ENCODE data around the gene MYCN.

The MYCN gene

DNA sequence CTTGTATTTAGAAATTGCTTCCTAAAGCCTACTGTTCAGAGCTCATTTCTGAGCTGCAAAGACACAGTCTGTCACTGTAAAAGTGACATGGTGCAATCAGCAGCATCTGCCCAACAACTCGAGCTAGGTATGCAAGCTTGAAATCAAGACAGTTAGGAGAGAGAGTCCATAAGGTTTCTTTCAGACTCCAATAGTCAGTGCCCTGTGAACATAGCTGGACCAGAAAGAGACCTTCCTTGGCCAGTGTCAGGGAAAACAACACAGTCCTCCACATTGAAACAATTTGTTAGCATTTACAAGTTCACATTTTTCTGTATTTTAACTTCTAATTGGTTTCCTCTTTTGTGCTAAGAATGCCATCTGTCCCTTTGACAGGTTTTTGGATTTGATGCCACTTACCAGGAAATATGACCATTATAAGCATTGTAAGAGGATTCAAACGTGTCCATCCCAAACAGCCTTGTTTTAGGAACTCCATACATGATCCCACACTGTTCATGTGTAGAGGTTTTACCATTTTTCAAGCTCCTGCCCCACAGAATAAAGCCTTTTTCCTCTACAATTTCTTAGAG is 8.9 kb upstream of the MYCN start:
- no peak for TF ChIP-seq POLR2A (IDR thresholded peaks at IDR 0.05; ENCODE audit: low read depth, low read length)
- FAIRE-seq (no peak), DNase-seq (ENCODE audit: insufficient read length, low spot score) (no peak)

- FAIRE-seq (no peak), DNase-seq (ENCODE audit: insufficient read length, low spot score) (no peak)
- TF ChIP-seq POLR2A (IDR thresholded peaks at IDR 0.05; ENCODE audit: low read depth, low read length): no peak
These were observed 8.4 kb upstream of the MYCN start for GRCh38 chr2:15931950-15932349.

GRCh38 chr2:15932394-15933183 is 7.8 kb upstream of the MYCN start:
- DNase-seq (ENCODE audit: insufficient read length, low spot score) (no peak), FAIRE-seq (no peak)
- TF ChIP-seq POLR2A (IDR thresholded peaks at IDR 0.05; ENCODE audit: low read depth, low read length): no peak

- no peak for TF ChIP-seq POLR2A (IDR thresholded peaks at IDR 0.05; ENCODE audit: low read depth, low read length)
- no peak for DNase-seq (ENCODE audit: insufficient read length, low spot score)
- FAIRE-seq: no peak
These were observed 7.0 kb upstream of the MYCN start for GRCh38 chr2:15933184-15933845.

DNA sequence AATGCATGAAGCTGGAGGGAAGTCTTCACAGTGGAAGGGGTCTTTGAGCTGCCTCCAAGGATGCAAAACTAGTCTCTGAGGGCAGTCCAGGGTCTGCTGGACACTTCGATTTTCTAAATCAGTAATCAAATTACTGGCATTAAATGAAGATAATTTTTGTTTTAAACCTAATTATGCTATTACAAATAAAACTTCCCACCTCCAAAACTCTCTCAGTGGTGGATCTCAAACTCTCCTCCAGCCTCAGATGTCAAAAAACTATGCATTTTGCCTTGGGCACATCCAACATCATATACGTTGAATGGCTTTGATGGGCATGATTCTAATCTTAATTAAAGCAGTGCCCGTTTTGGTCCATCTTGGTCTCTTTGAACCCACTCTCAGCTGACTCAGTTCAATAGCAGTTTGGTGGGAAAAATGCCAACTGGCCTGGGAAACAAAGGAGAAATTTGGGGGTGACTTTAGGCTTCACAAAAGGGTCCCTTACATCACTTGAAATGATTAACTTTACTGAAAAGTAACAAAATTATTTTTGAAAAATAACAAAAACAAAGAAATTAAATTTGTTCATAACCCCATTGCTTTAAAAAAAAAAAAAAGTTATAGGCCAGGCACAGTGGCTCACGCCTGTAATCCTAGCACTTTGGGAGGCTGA is 5.9 kb upstream of the MYCN start:
- no peak for FAIRE-seq
- no peak for DNase-seq (ENCODE audit: insufficient read length, low spot score)
- no peak for TF ChIP-seq POLR2A (IDR thresholded peaks at IDR 0.05; ENCODE audit: low read depth, low read length)

DNA sequence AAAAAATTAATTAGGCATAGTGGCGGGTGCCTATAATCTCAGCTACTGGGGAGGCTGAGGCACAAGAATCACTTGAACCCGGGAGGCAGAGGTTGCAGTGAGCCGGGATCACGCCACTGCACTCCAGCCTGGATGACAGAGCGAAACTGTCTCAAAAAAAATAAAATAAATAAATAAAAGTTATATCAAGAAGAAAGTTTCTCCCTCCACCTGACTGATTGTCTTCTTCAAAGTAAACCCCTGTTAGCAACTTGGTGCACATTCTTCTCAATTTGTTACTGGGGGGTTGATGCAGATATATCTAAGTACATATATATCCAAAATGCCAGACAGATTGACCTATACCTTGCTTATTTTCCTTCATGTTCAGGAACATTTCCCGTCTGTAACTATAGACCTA is 5.2 kb upstream of the MYCN start:
- FAIRE-seq (no peak), DNase-seq (ENCODE audit: insufficient read length, low spot score) (no peak)
- TF ChIP-seq POLR2A (IDR thresholded peaks at IDR 0.05; ENCODE audit: low read depth, low read length): no peak

- FAIRE-seq (no peak), DNase-seq (ENCODE audit: insufficient read length, low spot score) (no peak)
- TF ChIP-seq POLR2A (IDR thresholded peaks at IDR 0.05; ENCODE audit: low read depth, low read length): no peak
These were observed 4.7 kb upstream of the MYCN start for GRCh38 chr2:15935675-15936074.

DNA sequence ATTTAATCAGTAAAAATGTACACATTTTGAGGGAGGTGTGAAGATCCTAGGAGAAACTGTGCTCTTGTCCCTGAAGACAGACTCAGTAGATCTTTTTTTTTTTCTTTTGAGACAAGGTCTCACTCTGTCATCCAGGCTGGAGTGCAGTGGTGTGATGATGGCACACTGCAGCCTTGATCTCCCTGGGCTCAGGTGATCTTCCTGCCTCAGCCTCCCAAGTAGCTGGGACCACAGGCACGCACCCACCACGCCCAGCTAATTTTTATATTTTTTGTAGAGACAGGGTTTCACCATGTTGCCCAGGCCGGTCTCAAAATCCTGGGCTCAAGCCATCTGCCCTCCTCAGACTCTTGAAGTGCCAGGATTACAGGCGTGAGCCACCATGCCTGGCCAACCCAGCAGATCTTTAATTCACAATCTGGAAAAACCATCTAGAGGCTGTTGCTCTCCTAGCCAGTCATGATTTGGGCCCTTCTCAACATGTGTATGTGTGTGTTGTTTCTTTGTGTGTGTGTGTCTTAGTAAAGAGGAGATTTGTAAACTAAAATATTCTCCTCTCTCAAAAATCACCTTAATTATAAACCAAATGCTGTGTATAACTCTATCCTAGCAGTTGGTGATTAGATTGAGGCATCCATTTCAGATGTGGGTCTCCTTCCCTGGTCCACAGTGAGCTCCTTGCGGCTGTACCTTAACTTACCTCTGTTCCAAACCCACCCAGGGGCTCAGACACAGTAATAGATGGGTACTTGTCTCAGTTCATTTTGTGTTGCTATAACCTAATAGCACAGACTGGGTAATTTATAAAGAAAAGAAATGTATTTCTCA is 3.9 kb upstream of the MYCN start:
- FAIRE-seq (no peak), DNase-seq (ENCODE audit: insufficient read length, low spot score) (no peak)
- no peak for TF ChIP-seq POLR2A (IDR thresholded peaks at IDR 0.05; ENCODE audit: low read depth, low read length)

- no peak for FAIRE-seq
These were observed 3.1 kb upstream of the MYCN start for GRCh38 chr2:15937105-15937881.

DNA sequence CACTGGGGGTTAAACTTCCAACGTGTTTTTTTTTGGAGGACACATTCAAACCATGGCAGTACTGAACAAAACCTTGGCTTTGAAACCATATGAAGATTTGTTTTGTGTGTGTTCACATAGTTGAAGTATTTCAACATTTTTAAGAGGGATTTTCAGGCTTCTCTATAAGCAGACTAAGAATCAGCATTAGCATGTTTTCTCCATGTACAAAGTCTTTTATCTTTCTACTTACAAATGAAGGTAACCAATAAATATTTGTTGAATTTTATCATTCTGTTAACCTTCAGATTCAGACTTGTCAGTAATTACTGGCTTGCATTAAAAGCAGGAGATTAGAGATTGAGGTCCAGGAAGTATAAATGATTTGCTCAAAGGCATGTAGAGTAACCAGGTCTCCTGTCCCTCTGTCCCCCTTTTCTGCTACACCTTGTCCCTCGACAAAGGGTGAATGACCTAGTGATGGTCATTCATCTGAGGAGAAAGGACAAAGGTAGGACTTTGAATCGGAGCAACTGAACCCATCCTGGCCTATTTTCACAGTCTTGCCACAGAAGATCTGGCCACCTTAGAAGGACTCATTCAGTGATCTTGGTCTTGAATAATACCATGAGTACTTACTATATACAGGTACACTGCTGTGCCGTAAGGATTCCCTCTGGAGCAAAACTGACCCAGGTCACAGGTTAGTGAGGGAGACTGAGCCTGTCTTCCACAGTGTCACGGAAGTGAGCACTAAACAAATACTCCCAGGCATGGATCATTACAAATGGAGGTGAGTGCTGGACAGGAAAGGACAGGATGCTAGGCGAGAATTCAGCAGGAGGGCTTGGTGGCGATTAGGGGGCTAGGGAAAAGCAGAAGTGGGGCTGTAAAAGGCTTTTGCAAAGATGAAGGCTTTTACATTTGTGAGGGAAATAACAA is 2.2 kb upstream of the MYCN start:
- no peak for FAIRE-seq
- TF ChIP-seq POLR2A (IDR thresholded peaks at IDR 0.05; ENCODE audit: low read depth, low read length): no peak
- no peak for DNase-seq (ENCODE audit: insufficient read length, low spot score)

More at GRCh38 chr2:15937105-15937881, 3.1 kb upstream of the MYCN start:
- no peak for DNase-seq (ENCODE audit: insufficient read length, low spot score)
- TF ChIP-seq POLR2A (IDR thresholded peaks at IDR 0.05; ENCODE audit: low read depth, low read length): no peak

GRCh38 chr2:15938803-15939555 is 1.4 kb upstream of the MYCN start:
- TF ChIP-seq POLR2A (IDR thresholded peaks at IDR 0.05; ENCODE audit: low read depth, low read length): no peak
- DNase-seq (ENCODE audit: insufficient read length, low spot score): no peak
- FAIRE-seq: no peak

Data from H54 (cell line).